Liver (tissue), 3 donors: Measurements from ENCODE around the gene PGAM1.

Experiments
- ATF3 ChIP-seq: IDR thresholded peaks from 2 replicates; pipeline ENCODE4 v1.6.1; 2016; ENCODE audit warnings: antibody characterized with exemption
- TAF1 ChIP-seq: conservative IDR thresholded peaks from 2 replicates; pipeline ENCODE4 v1.6.1; 2016; ENCODE audit warnings: antibody characterized with exemption, mild to moderate bottlenecking
- YY1 ChIP-seq: IDR thresholded peaks from 2 replicates; pipeline ENCODE4 v1.6.1; 2016; ENCODE audit warnings: antibody characterized with exemption, mild to moderate bottlenecking
- ZBTB33 ChIP-seq: IDR thresholded peaks from 2 replicates; pipeline ENCODE4 v1.6.1; 2016; ENCODE audit warnings: antibody characterized with exemption
- TF ChIP-seq, protein P1 (sequence below): fragments of 150-350 bp; IDR thresholded peaks from 2 replicates; pipeline ENCODE4 v1.5.1; 2017; ENCODE audit warnings: improper control_type of control experiment, low read depth, low read length; ENCODE audit not compliant: missing input control
- TF ChIP-seq, protein P2 (sequence below): IDR thresholded peaks from 2 replicates; pipeline ENCODE4 v1.6.1; 2016; ENCODE audit warnings: antibody characterized with exemption
- donor health status: healthy.
- donor health status: healthy.

GRCh38 chr10:97393034-97393573, 32.9 kb upstream of the PGAM1 start:
- TF ChIP-seq TAF1 (no peak), ATF3 (no peak), ZBTB33 (no peak), YY1 (no peak)
- TF ChIP-seq, protein P1, sequence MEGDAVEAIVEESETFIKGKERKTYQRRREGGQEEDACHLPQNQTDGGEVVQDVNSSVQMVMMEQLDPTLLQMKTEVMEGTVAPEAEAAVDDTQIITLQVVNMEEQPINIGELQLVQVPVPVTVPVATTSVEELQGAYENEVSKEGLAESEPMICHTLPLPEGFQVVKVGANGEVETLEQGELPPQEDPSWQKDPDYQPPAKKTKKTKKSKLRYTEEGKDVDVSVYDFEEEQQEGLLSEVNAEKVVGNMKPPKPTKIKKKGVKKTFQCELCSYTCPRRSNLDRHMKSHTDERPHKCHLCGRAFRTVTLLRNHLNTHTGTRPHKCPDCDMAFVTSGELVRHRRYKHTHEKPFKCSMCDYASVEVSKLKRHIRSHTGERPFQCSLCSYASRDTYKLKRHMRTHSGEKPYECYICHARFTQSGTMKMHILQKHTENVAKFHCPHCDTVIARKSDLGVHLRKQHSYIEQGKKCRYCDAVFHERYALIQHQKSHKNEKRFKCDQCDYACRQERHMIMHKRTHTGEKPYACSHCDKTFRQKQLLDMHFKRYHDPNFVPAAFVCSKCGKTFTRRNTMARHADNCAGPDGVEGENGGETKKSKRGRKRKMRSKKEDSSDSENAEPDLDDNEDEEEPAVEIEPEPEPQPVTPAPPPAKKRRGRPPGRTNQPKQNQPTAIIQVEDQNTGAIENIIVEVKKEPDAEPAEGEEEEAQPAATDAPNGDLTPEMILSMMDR, result no peak
- TF ChIP-seq, protein P2, sequence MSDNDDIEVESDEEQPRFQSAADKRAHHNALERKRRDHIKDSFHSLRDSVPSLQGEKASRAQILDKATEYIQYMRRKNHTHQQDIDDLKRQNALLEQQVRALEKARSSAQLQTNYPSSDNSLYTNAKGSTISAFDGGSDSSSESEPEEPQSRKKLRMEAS, result no peak
